ENCODE data around the gene KSR2. TPM values are rescaled to one million over a fixed set of nuclear protein-coding genes. Genes with fewer than 3 reads are reported as not detected.

KSR2 gene
- total RNA-seq, 4 donors from 2014 or later, result 1.2 to 11.0 (median 2.2) TPM

DNA sequence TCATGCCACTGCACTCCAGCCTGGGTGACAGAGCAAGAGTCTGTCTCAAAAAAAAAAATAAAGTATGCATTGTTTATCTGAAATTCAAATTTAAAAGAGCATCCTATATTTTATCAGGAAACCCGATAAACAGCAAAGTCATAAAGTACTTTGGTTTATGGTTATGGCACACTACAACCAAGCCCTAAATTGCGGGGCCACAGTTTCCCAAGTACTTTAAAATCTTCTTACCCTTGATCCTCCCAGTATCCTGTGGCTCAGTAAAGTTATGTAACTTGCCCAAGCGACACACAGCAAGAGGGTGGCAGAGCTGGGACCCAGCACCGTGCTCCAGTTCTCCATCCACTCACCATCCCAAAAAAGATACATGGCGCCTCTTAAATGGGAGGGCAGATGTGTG, 35.2 kb downstream of the KSR2 start:
- no peaks in the 10 kb centered on the region for H3K4me1 ChIP-seq
- TF ChIP-seq POLR2A (IDR thresholded peaks at IDR 0.05), result no peak
- TF ChIP-seq, protein P1, sequence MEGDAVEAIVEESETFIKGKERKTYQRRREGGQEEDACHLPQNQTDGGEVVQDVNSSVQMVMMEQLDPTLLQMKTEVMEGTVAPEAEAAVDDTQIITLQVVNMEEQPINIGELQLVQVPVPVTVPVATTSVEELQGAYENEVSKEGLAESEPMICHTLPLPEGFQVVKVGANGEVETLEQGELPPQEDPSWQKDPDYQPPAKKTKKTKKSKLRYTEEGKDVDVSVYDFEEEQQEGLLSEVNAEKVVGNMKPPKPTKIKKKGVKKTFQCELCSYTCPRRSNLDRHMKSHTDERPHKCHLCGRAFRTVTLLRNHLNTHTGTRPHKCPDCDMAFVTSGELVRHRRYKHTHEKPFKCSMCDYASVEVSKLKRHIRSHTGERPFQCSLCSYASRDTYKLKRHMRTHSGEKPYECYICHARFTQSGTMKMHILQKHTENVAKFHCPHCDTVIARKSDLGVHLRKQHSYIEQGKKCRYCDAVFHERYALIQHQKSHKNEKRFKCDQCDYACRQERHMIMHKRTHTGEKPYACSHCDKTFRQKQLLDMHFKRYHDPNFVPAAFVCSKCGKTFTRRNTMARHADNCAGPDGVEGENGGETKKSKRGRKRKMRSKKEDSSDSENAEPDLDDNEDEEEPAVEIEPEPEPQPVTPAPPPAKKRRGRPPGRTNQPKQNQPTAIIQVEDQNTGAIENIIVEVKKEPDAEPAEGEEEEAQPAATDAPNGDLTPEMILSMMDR (IDR thresholded peaks at IDR 0.05), result no peak
- WGBS, 2 donors, result 95 to 96% methylated on average over 5 of the region's 5 CpGs

GRCh38 chr12:117926391-117926899, 42.3 kb downstream of the KSR2 start:
- no peak for TF ChIP-seq POLR2A (IDR thresholded peaks at IDR 0.05)
- TF ChIP-seq, protein P1 (IDR thresholded peaks at IDR 0.05), result no peak

More for the DNA sequence above, 35.2 kb downstream of the KSR2 start:
- intact Hi-C loops (cut with DNase I), result no loop called here
- Histone ChIP-seq H3K27me3 (no peaks in the 10 kb centered on the region), H3K9me3 (no peaks in the 10 kb centered on the region), H3K4me3 (replicated peaks in 1 of 3) (no peak overlapping the region), H3K36me3 (no peaks in the 10 kb centered on the region), H3K27ac (no peak overlapping the region)
- no peak for DNase-seq

GRCh38 chr12:117921929-117922777, 46.6 kb downstream of the KSR2 start:
- Histone ChIP-seq H3K4me1 (no peaks in the 10 kb centered on the region), H3K36me3 (no peaks in the 10 kb centered on the region), H3K4me3 (replicated peaks in 1 of 3) (no peak overlapping the region), H3K27ac (no peak overlapping the region), H3K27me3 (no peaks in the 10 kb centered on the region), H3K9me3 (no peaks in the 10 kb centered on the region)
- DNase-seq, result no peak
- TF ChIP-seq, protein P1 (IDR thresholded peaks at IDR 0.05), result no peak
- TF ChIP-seq POLR2A (IDR thresholded peaks at IDR 0.05), result no peak
- WGBS, 2 donors, result 67 to 73% methylated on average over 6 of the region's 6 CpGs
- intact Hi-C loops (cut with DNase I), result no loop called here

More at GRCh38 chr12:117926391-117926899, 42.3 kb downstream of the KSR2 start:
- no peaks in the 10 kb centered on the region for H3K4me1 ChIP-seq
- no peak overlapping the region for H3K27ac ChIP-seq
- H3K4me3 ChIP-seq (replicated peaks in 1 of 3), result no peak overlapping the region
- WGBS, 2 donors, result 61 to 75% methylated on average over 3 to 4 of the region's 4 CpGs
- no peaks in the 10 kb centered on the region for H3K9me3 ChIP-seq
- no peaks in the 10 kb centered on the region for H3K27me3 ChIP-seq
- intact Hi-C loops (cut with DNase I), result no loop called here
- no peak for DNase-seq
- H3K36me3 ChIP-seq, result no peaks in the 10 kb centered on the region

- intact Hi-C loops (cut with DNase I), result no loop called here
Observed at GRCh38 chr12:117919479-117919878, 49.3 kb downstream of the KSR2 start.

More at GRCh38 chr12:117919479-117919878, 49.3 kb downstream of the KSR2 start:
- 72 to 82% methylated on average over 2 of the region's 2 CpGs for WGBS, 2 donors
- DNase-seq, result no peak
- Histone ChIP-seq H3K4me1 (no peaks in the 10 kb centered on the region), H3K4me3 (replicated peaks in 1 of 3) (no peak overlapping the region), H3K36me3 (no peaks in the 10 kb centered on the region), H3K27ac (no peak overlapping the region), H3K27me3 (no peaks in the 10 kb centered on the region), H3K9me3 (no peaks in the 10 kb centered on the region)
- TF ChIP-seq, protein P1 (IDR thresholded peaks at IDR 0.05), result no peak
- no peak for TF ChIP-seq POLR2A (IDR thresholded peaks at IDR 0.05)
